Right lobe of liver (tissue), 6 donors: ENCODE data around the gene LMOD2. TPM values are rescaled to one million over a fixed set of nuclear protein-coding genes. Genes with fewer than 3 reads are reported as not detected.

ENCODE experiments used
- ATAC-seq, 4 donors: fragments of 200-7000 bp; cut with Tn5 transposase; one replicate each; pipeline ENCODE4 v1.9.1; 2020; ENCODE audit warnings: mild to moderate bottlenecking in 4 of 4, moderate library complexity in 4 of 4
- DNase-seq, 3 donors: peaks; one replicate each; pipeline ENCODE4 v3.0.0-alpha.2; 2020
- H3K27ac ChIP-seq, 3 donors: fragments of 200-600 bp; one replicate each; pipeline ENCODE4 v1.8.0; 2022
- H3K27me3 ChIP-seq, 2 donors: fragments of 200-600 bp; one replicate each; pipeline ENCODE4 v1.8.0; 2022
- H3K36me3 ChIP-seq, 4 donors: fragments of 200-600 bp; sonication (generic) in 1 of 4; one replicate each; pipeline versions ENCODE4 v1.5.1 to v1.8.0; 2017 to 2022; ENCODE audit warnings: control low read depth in 1 of 4
- H3K4me1 ChIP-seq, 4 donors: fragments of 200-600 bp; sonication (generic) in 1 of 4; one replicate each; pipeline versions ENCODE4 v1.5.1 to v1.8.0; 2017 to 2022; ENCODE audit warnings: control low read depth in 1 of 4
- H3K4me3 ChIP-seq, 3 donors: fragments of 200-600 bp; one replicate each; pipeline ENCODE4 v1.8.0; 2022
- H3K9me3 ChIP-seq, 4 donors: fragments of 200-600 bp; sonication (generic) in 1 of 4; one replicate each; pipeline versions ENCODE4 v1.5.1 to v1.8.0; 2017 to 2022; ENCODE audit warnings: control low read depth in 1 of 4
- POLR2A ChIP-seq: fragments of 450-650 bp; IDR thresholded peaks from one replicate; pipeline ENCODE4 v1.6.1; 2017; ENCODE audit warnings: antibody characterized with exemption, mild to moderate bottlenecking
- WGBS: methylation state at CpG from one replicate; pipeline ENCODE4 v1.1.6; 2018; ENCODE audit warnings: low coverage, low lambda C conversion rate; ENCODE audit not compliant: insufficient coverage; ENCODE audit errors: missing lambda C conversion rate; 5-methylcytosine and 5-hydroxymethylcytosine counted together
- intact Hi-C, 2 donors: fragments of 100-400 bp; cut with DNase I; formaldehyde crosslinking; loops; one replicate each; pipeline versions ENCODE4 v1.11.2 to v1.14.1; 2022
- total RNA-seq, 6 experiments: library from RNA; depleted of rRNA in 2 of 6; stranded (reverse); fragments of >200 nt in 2 of 6; fragmentation: NEBNext Ultra II Directional in 3 of 6; extraction: Animal tissue kit (Norgen Biotek cat#: 25700) in 3 of 6; gene quantifications; one replicate each; pipeline versions ENCODE4 v1.1.0 to v1.2.4, GENCODE V29; 2016 to 2023
- TF ChIP-seq, protein P1 (sequence below), 4 donors: fragments of 200-600 bp in 3 of 4; fragments of 450-650 bp in 1 of 4; IDR thresholded peaks; one replicate each; pipeline versions ENCODE4 v1.5.1 to v1.8.0; 2016 to 2022; ENCODE audit warnings: antibody characterized with exemption in 4 of 4, mild to moderate bottlenecking in 2 of 4
- donor health status: DM: no; HTN: yes; CAD: no.
- donor health status: DM: no; HTN: no; CAD: no.
- donor health status: DM: no; HTN: no; CAD: no.
- donor health status: DM: no; HTN: yes; CAD: no.
- donor health status: DM: no; HTN: yes; CAD: no.

The LMOD2 gene
- total RNA-seq, 6 experiments from 2014 or later, result 0.37 TPM; not detected in 5

- DNase-seq (peak in 1 of 3 donors; percentile 35), ATAC-seq (peak in 2 of 4 donors; percentile 23 to 63)
- no peak for TF ChIP-seq POLR2A
- TF ChIP-seq, protein P1, sequence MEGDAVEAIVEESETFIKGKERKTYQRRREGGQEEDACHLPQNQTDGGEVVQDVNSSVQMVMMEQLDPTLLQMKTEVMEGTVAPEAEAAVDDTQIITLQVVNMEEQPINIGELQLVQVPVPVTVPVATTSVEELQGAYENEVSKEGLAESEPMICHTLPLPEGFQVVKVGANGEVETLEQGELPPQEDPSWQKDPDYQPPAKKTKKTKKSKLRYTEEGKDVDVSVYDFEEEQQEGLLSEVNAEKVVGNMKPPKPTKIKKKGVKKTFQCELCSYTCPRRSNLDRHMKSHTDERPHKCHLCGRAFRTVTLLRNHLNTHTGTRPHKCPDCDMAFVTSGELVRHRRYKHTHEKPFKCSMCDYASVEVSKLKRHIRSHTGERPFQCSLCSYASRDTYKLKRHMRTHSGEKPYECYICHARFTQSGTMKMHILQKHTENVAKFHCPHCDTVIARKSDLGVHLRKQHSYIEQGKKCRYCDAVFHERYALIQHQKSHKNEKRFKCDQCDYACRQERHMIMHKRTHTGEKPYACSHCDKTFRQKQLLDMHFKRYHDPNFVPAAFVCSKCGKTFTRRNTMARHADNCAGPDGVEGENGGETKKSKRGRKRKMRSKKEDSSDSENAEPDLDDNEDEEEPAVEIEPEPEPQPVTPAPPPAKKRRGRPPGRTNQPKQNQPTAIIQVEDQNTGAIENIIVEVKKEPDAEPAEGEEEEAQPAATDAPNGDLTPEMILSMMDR (IDR thresholded peaks at IDR 0.05), result peak in 3 of 4 donors; percentile 35 to 48 (median 43)
- H3K27me3 ChIP-seq, result no peaks in the 10 kb centered on the region
- no peak overlapping the region for H3K4me3 ChIP-seq
- H3K9me3 ChIP-seq, result no peaks in the 10 kb centered on the region
- no peak overlapping the region for H3K27ac ChIP-seq
- peaks cover 0 to 10% (median 0%) of the 10 kb centered on the region in 4 donors for H3K4me1 ChIP-seq
- intact Hi-C loops, result no loop called here
- 64% methylated on average over 12 of the region's 12 CpGs for WGBS
- H3K36me3 ChIP-seq, result no peaks in the 10 kb centered on the region
These were observed 31.0 kb upstream of the LMOD2 start for GRCh38 chr7:123624527-123625183.

- H3K4me3 ChIP-seq, result no peak overlapping the region
- H3K36me3 ChIP-seq, result no peaks in the 10 kb centered on the region
- DNase-seq (no peak), ATAC-seq (no peak)
- 73% methylated on average over 2 of the region's 2 CpGs for WGBS
- no peaks in the 10 kb centered on the region for H3K9me3 ChIP-seq
- intact Hi-C loops, result no loop called here
- H3K4me1 ChIP-seq, result peaks cover 0 to 10% (median 0%) of the 10 kb centered on the region in 4 donors
- TF ChIP-seq, protein P1 (IDR thresholded peaks at IDR 0.05), result no peak
- TF ChIP-seq POLR2A, result no peak
- H3K27me3 ChIP-seq, result no peaks in the 10 kb centered on the region
- H3K27ac ChIP-seq, result no peak overlapping the region
These were observed 30.4 kb upstream of the LMOD2 start for GRCh38 chr7:123625254-123625653.

DNA sequence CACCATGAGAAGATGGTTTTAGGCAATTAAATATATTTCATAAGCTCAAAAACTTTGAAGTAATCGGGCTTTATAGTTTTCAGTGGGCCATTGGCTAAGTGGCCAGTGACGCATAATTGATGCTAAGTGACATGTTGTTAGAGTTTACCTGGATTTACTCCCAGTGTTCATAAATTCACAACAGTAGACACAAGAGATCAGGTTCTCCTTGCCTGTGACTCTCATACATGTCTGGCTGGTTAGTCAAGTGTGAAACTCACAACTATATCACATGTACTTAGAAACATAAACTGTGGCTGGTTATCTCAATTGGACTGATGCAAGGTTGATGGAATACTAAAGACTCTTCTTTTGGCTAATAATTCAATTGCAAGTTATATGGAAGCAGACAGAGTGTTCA, 27.8 kb upstream of the LMOD2 start:
- no peak overlapping the region for H3K4me3 ChIP-seq
- ATAC-seq (no peak), DNase-seq (no peak)
- H3K27me3 ChIP-seq, result no peaks in the 10 kb centered on the region
- no peaks in the 10 kb centered on the region for H3K9me3 ChIP-seq
- peaks cover 0 to 3% (median 0%) of the 10 kb centered on the region in 4 donors for H3K4me1 ChIP-seq
- intact Hi-C loops, result no loop called here
- no peak overlapping the region for H3K27ac ChIP-seq
- no peaks in the 10 kb centered on the region for H3K36me3 ChIP-seq
- WGBS, result 100% methylated on average over 2 of the region's 2 CpGs
- no peak for TF ChIP-seq POLR2A
- TF ChIP-seq, protein P1 (IDR thresholded peaks at IDR 0.05), result no peak

- no peaks in the 10 kb centered on the region for H3K36me3 ChIP-seq
- H3K27me3 ChIP-seq, result no peaks in the 10 kb centered on the region
- ATAC-seq (no peak), DNase-seq (no peak)
- H3K9me3 ChIP-seq, result no peaks in the 10 kb centered on the region
- no peak overlapping the region for H3K27ac ChIP-seq
- WGBS, result 90% methylated on average over 5 of the region's 5 CpGs
- H3K4me1 ChIP-seq, result no peaks in the 10 kb centered on the region
- TF ChIP-seq, protein P1 (IDR thresholded peaks at IDR 0.05), result no peak
- TF ChIP-seq POLR2A, result no peak
- no peak overlapping the region for H3K4me3 ChIP-seq
- intact Hi-C loops, result no loop called here
These were observed 26.8 kb upstream of the LMOD2 start for GRCh38 chr7:123628829-123629228.
